ENCODE results near the gene OBSCN. TPM values are rescaled to one million over a fixed set of nuclear protein-coding genes. Genes with fewer than 3 reads are reported as not detected.

OBSCN gene
- total and polyA plus RNA-seq, 12 donors, result 0.90 to 18.0 (median 5.9) TPM

DNA sequence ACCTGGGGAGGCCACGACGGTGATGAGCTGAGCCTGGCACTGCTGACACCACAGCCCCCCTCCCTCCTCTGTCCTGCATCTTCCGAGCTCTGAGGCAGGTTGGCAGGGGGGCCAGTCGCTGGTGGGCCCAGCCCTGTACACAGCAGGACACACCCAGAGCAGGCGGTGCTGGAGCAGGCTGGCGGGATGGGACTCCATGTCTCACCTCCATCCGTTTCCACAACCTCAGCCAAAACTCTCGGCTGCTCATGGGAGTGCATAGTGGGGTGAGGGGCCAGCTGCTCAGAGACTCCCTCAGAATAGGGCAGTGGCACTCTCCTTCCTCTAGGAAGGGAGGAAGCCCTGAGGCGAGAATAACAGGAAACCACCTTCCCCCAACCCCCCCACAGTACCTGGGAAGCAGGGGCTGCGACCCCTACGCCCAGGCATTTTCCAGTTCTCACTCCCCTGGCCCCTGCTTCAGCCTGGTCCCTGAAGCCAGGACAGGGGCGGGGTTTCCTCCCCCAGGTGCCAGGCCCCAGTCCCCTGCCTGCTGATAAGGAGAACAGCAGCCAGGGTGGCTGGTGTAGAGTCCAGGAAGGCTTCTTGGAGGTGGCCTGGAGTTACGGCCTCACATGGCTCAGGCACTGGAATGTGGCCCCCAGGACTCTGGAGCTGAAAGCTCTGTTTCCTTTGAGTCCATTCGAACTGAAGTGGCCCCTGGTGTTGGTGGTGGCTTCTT is 45.4 kb upstream of the OBSCN start:
- Histone ChIP-seq H3K27me3 (peaks cover 7% of the 10 kb centered on the region), H3K4me1 (replicated peaks in 1 of 2) (peaks cover 0 to 8% of the 10 kb centered on the region in 2 donors), H3K27ac (peak overlapping the region in 3 of 5 donors; percentile 46 to 98 (median 68)), H3K9me3 (replicated peaks in 1 of 3) (no peaks in the 10 kb centered on the region), H3K4me3 (no peak overlapping the region), H3K36me3 (replicated peaks in 1 of 2) (no peaks in the 10 kb centered on the region)
- TF ChIP-seq, protein P1, sequence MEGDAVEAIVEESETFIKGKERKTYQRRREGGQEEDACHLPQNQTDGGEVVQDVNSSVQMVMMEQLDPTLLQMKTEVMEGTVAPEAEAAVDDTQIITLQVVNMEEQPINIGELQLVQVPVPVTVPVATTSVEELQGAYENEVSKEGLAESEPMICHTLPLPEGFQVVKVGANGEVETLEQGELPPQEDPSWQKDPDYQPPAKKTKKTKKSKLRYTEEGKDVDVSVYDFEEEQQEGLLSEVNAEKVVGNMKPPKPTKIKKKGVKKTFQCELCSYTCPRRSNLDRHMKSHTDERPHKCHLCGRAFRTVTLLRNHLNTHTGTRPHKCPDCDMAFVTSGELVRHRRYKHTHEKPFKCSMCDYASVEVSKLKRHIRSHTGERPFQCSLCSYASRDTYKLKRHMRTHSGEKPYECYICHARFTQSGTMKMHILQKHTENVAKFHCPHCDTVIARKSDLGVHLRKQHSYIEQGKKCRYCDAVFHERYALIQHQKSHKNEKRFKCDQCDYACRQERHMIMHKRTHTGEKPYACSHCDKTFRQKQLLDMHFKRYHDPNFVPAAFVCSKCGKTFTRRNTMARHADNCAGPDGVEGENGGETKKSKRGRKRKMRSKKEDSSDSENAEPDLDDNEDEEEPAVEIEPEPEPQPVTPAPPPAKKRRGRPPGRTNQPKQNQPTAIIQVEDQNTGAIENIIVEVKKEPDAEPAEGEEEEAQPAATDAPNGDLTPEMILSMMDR (IDR thresholded peaks at IDR 0.05), result no peak
- TF ChIP-seq POLR2A (IDR thresholded peaks at IDR 0.05), result no peak
- 14 to 28% (median 18%) methylated on average over 7 to 14 of the region's 14 CpGs for WGBS, 4 donors
- intact Hi-C loops (cut with DNase I), result no loop called here
- peak in 6 of 7 donors; percentile 45 to 76 (median 50) for DNase-seq

DNA sequence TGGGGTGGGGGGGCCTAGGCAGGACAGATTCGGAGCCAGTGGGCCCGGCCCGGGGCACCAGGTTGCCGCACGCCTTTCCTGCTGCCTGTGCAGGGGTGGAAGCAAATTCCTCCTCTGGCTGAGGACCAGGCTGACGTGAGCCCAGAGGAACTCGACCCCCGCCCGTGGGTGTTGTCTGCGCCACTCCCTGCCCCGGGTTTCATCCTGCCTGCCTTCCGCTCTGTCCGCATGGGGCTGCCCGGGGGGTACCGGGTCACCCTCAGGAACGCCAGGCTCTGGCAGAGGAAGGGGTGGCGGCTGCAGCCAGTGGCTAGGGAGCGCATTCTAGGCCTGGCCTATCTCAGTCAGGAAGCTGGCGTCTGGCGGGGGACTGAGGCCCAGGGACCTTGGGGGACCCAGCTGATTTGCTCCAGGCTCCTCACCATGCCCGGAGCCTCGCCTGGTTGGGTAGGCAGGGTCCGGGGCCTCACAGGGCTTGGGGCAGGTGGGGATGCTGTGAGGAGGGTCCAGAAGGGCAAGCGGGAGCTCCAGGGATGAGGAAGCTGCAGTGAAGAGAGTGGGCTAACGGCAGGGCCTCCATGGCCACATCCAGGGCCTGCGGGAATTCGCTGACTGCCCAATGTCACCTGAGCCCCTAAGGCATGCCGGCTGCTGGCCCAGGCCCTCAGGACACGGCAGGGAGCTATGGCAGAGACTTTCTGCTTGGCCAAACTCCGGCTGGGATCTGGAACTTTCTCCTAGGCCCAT is 44.7 kb upstream of the OBSCN start:
- H3K36me3 ChIP-seq (replicated peaks in 1 of 2), result no peaks in the 10 kb centered on the region
- peak overlapping the region in 3 of 5 donors; percentile 29 to 98 (median 46) for H3K27ac ChIP-seq
- no peak overlapping the region for H3K4me3 ChIP-seq
- TF ChIP-seq, protein P1 (IDR thresholded peaks at IDR 0.05), result no peak
- no peak for TF ChIP-seq POLR2A (IDR thresholded peaks at IDR 0.05)
- intact Hi-C loops (cut with DNase I), result no loop called here
- H3K4me1 ChIP-seq (replicated peaks in 1 of 2), result peaks cover 0 to 8% of the 10 kb centered on the region in 2 donors
- DNase-seq, result peak; percentile 32 to 77 (median 53)
- WGBS, 4 donors, result 33 to 77% (median 53%) methylated on average over 4 to 30 of the region's 30 CpGs
- peaks cover 7% of the 10 kb centered on the region for H3K27me3 ChIP-seq
- H3K9me3 ChIP-seq (replicated peaks in 1 of 3), result no peaks in the 10 kb centered on the region

DNA sequence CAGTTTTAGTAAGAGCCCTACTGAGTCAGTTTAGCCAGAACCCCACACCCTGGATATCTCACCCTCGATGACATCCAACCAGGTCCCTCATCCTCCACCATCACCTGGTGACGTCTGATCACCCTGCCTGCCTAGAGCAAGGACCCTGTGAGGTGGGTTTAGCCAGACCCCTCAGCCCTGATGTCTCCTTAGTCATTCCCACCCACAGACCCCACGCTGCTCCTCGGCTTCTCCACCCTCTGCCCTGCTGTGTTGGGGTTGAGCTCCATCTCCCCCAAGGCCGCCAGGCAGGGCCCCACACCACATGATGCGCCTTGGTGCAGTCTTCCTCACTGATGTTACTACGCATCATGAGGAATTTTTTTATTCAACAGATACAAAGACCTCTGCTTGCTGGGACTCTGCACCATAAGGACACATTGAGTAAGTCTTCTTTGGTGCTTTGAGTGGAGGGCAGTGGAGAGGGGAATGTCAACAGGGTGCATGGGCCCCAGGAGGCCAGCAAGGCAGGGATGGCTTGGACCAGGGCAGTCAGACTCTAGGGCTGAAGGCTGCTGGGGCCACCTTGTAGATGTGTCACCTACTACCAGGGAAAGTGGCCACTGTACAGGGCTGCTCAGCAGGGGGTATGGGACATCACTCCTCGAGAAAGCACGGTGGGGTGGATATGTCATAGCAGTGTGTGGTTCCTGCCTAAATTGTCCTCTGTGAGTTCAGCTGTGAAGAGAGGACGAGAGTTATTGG is 43.9 kb upstream of the OBSCN start:
- peak overlapping the region in 3 of 5 donors; percentile 29 to 100 (median 98) for H3K27ac ChIP-seq
- peak in 2 of 7 donors; percentile 18 to 33 for DNase-seq
- H3K4me1 ChIP-seq (replicated peaks in 1 of 2), result peaks cover 0 to 8% of the 10 kb centered on the region in 2 donors

More for the DNA sequence above, 43.9 kb upstream of the OBSCN start:
- intact Hi-C loops (cut with DNase I), result no loop called here
- 85 to 88% (median 86%) methylated on average over 10 of the region's 10 CpGs for WGBS, 4 donors
- H3K4me3 ChIP-seq, result no peak overlapping the region
- no peaks in the 10 kb centered on the region for H3K36me3 ChIP-seq (replicated peaks in 1 of 2)
- no peak for TF ChIP-seq POLR2A (IDR thresholded peaks at IDR 0.05)
- TF ChIP-seq, protein P1 (IDR thresholded peaks at IDR 0.05), result no peak
- peaks cover 4% of the 10 kb centered on the region for H3K27me3 ChIP-seq
- H3K9me3 ChIP-seq (replicated peaks in 1 of 3), result no peaks in the 10 kb centered on the region

All from adrenal gland (tissue), 12 donors.